HCT116 (cell line): ENCODE measurements around the gene CAPN1. TPM values are rescaled to one million over a fixed set of nuclear protein-coding genes. Genes with fewer than 3 reads are reported as not detected.

Experiments
- ATAC-seq: fragments of 200-7000 bp; cut with Tn5 transposase; 2 replicates; pipeline ENCODE4 v1.9.1; 2020; ENCODE audit warnings: mild to moderate bottlenecking, moderate library complexity
- BruUV-seq: library from RNA; stranded (reverse); fragments of 400-500 nt; replicated peaks from 2 replicates; lab custom pipeline; 2021; lab: Mats Ljungman, UMichigan
- CTCF ChIA-PET: fragments of 300-600 bp; sonication (Branson Sonifier 250); formaldehyde crosslinking; loops from one replicate; lab custom pipeline; 2021; ENCODE audit warnings: antibody characterized with exemption; lab: Charles Lee
- POLR2A ChIA-PET: fragments of 300-600, 350-600 bp; sonication (Branson Sonifier 250); formaldehyde crosslinking; loops from one replicate; lab custom pipeline; 2021; ENCODE audit warnings: antibody characterized with exemption; lab: Charles Lee
- RAD21 ChIA-PET, 2 experiments: fragments of 300-600 bp; sonication (Branson Sonifier 250); formaldehyde crosslinking; loops; one replicate each; lab custom pipeline; 2023; ENCODE audit warnings: low total read pairs in 2 of 2; ENCODE audit not compliant: uncharacterized antibody in 2 of 2, unreplicated experiment in 2 of 2, low non-redundant PET in 1 of 2; lab: Charles Lee
- DNase-seq: peaks from one replicate; pipeline ENCODE4 v3.0.0-alpha.2; 2010; ENCODE audit warnings: low read depth, low spot score
- H2AFZ ChIP-seq: fragments of 200-600 bp; shearing (Covaris generic), sonication (generic); 2 replicates; pipeline ENCODE4 v1.6.1; 2017; ENCODE audit warnings: low read depth, mixed run types, mixed read lengths, antibody characterized with exemption, low read length; ENCODE audit not compliant: poor library complexity, severe bottlenecking
- H3K27ac ChIP-seq: 2 replicates; pipeline ENCODE4 v1.5.1; 2012; ENCODE audit warnings: low read depth, low read length
- H3K27me3 ChIP-seq: fragments of 200-600 bp; sonication (generic); 2 replicates; pipeline ENCODE4 v1.6.1; 2016; ENCODE audit warnings: mixed run types, low read length, mixed read lengths; ENCODE audit not compliant: insufficient read depth
- H3K36me3 ChIP-seq, 2 experiments: fragments of 200-500 bp in 1 of 2; fragments of 200-600 bp in 1 of 2; sonication (Bioruptor generic) in 1 of 2; sonication (generic) in 1 of 2; 2 replicates each; pipeline versions ENCODE4 v1.5.1 to v1.6.1; 2014 to 2016; ENCODE audit warnings: low read length in 2 of 2, inconsistent platforms in 1 of 2, mixed read lengths in 1 of 2, mixed run types in 1 of 2; ENCODE audit not compliant: insufficient read depth in 2 of 2, control insufficient read depth in 1 of 2
- H3K4me1 ChIP-seq, 2 experiments: fragments of 200-600 bp in 1 of 2; sonication (generic) in 1 of 2; 2 replicates each; pipeline versions ENCODE4 v1.5.1 to v1.6.1; 2012 to 2017; ENCODE audit warnings: low read length in 2 of 2, inconsistent platforms in 1 of 2, mild to moderate bottlenecking in 1 of 2, mixed read lengths in 1 of 2, mixed run types in 1 of 2, moderate library complexity in 1 of 2; ENCODE audit not compliant: insufficient read depth in 2 of 2, control insufficient read depth in 1 of 2
- H3K4me2 ChIP-seq: fragments of 200-600 bp; sonication (generic); 2 replicates; pipeline ENCODE4 v1.6.1; 2017; ENCODE audit warnings: mixed run types, low read length, mixed read lengths
- H3K4me3 ChIP-seq, 2 experiments: fragments of 200-600 bp in 1 of 2; sonication (generic) in 1 of 2; replicated peaks in 1 of 2; 2 replicates each; pipeline ENCODE4 v1.5.1; 2011 to 2016; ENCODE audit warnings: low read length in 2 of 2, control low read depth in 1 of 2, low read depth in 1 of 2, mild to moderate bottlenecking in 1 of 2, mixed read lengths in 1 of 2, mixed run types in 1 of 2
- H3K79me2 ChIP-seq: fragments of 200-600 bp; sonication (generic); 2 replicates; pipeline ENCODE4 v1.6.1; 2017; ENCODE audit warnings: mild to moderate bottlenecking, mixed run types, low read length, moderate library complexity, mixed read lengths; ENCODE audit not compliant: insufficient read depth
- H3K9ac ChIP-seq: fragments of 200-600 bp; sonication (generic); 2 replicates; pipeline ENCODE4 v1.6.1; 2016; ENCODE audit warnings: low read length, mixed read lengths
- H3K9me2 ChIP-seq: fragments of 200-600 bp; sonication (generic), shearing (Covaris generic); 2 replicates; pipeline ENCODE4 v1.6.1; 2017; ENCODE audit warnings: mixed run types, mild to moderate bottlenecking, moderate library complexity; ENCODE audit not compliant: insufficient read depth
- H3K9me3 ChIP-seq, 2 experiments: fragments of 200-500 bp in 1 of 2; fragments of 200-600 bp in 1 of 2; sonication (Bioruptor generic) in 1 of 2; sonication (generic) in 1 of 2; 2 replicates each; pipeline ENCODE4 v1.6.1; 2014 to 2017; ENCODE audit warnings: low read length in 2 of 2, mixed read lengths in 2 of 2, inconsistent platforms in 1 of 2, low read depth in 1 of 2, mild to moderate bottlenecking in 1 of 2, mixed run types in 1 of 2, moderate library complexity in 1 of 2; ENCODE audit not compliant: control insufficient read depth in 1 of 2, insufficient read depth in 1 of 2
- H4K20me1 ChIP-seq: fragments of 200-600 bp; sonication (generic), shearing (Covaris generic); 2 replicates; pipeline ENCODE4 v1.6.1; 2017; ENCODE audit warnings: mixed run types, mild to moderate bottlenecking, moderate library complexity; ENCODE audit not compliant: insufficient read depth
- CBX3 ChIP-seq: IDR thresholded peaks from 2 replicates; pipeline ENCODE4 v1.6.1; 2012; ENCODE audit warnings: low read depth
- ELF1 ChIP-seq: IDR thresholded peaks from 2 replicates; pipeline ENCODE4 v1.6.1; 2012; ENCODE audit warnings: low read depth, borderline replicate concordance
- EZH2phosphoT487 ChIP-seq: fragments of 200-600 bp; IDR thresholded peaks from 2 replicates; pipeline ENCODE4 v1.6.1; 2018; ENCODE audit warnings: antibody characterized with exemption, borderline replicate concordance
- POLR2A ChIP-seq: IDR thresholded peaks from 2 replicates; pipeline ENCODE4 v1.7.0; 2011; ENCODE audit warnings: borderline replicate concordance; ENCODE audit not compliant: insufficient read depth, insufficient read length; ENCODE audit errors: extremely low read depth
- POLR2AphosphoS5 ChIP-seq: IDR thresholded peaks from 2 replicates; pipeline ENCODE4 v1.6.1; 2011; ENCODE audit warnings: mild to moderate bottlenecking, low read depth, low read length, moderate library complexity
- SRF ChIP-seq: IDR thresholded peaks from 2 replicates; pipeline ENCODE4 v1.6.1; 2012; ENCODE audit warnings: low read depth
- TCF7L2 ChIP-seq: IDR thresholded peaks from 2 replicates; pipeline ENCODE4 v1.7.0; 2011; ENCODE audit warnings: borderline replicate concordance, inconsistent platforms; ENCODE audit not compliant: insufficient read depth, insufficient read length; ENCODE audit errors: extremely low read depth
- ZFX ChIP-seq: fragments of 450-650 bp; IDR thresholded peaks from 2 replicates; pipeline ENCODE4 v1.6.1; 2017
- ZNF274 ChIP-seq: fragments of 200-500 bp; sonication (Bioruptor generic); IDR thresholded peaks from 2 replicates; pipeline ENCODE4 v1.6.1; 2014; ENCODE audit warnings: mild to moderate bottlenecking, low read depth, low read length, inconsistent platforms
- intact Hi-C: fragments of 100-400 bp; cut with micrococcal nuclease; formaldehyde crosslinking; loops from 2 replicates; pipeline ENCODE4 v1.10.0; 2022
- total RNA-seq: library from RNA; stranded (reverse); gene quantifications from one replicate; pipeline ENCODE4 v1.2.1, GENCODE V29; 2021; ENCODE audit not compliant: unreplicated experiment
- TF ChIP-seq, protein P1 (sequence below): IDR thresholded peaks from 2 replicates; pipeline ENCODE4 v1.6.1; 2011; ENCODE audit warnings: mild to moderate bottlenecking, low read length, moderate library complexity; ENCODE audit not compliant: insufficient replicate concordance; ENCODE audit errors: extremely low read depth
- TF ChIP-seq, protein P2 (sequence below): IDR thresholded peaks from 2 replicates; pipeline ENCODE4 v1.6.1; 2012; ENCODE audit warnings: low read depth
- TF ChIP-seq, protein P3 (sequence below): IDR thresholded peaks from 2 replicates; pipeline ENCODE4 v1.6.1; 2012

The CAPN1 gene
- total RNA-seq, 1 experiment from 2014 or later = 279 TPM

DNA sequence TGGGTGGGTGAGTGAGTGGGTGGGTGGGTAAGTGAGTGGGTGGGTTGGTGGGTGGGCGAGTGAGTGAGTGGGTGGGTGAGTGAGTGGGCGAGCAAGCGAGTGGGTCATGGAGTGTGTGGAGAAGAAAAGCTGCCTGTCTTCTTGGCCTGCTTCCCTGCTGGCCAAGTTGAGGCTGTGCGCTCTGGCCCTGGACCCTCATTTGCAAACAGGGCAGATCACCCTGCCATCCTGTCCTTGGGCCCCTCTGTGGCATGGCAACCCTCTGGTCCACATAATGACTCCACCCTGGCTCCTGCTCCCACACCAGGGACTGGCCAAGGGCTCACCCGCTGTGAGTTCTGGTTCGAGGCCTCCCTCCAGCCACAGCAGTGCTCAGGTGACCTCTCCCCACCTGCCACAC, 35.1 kb downstream of the CAPN1 start:
- DNase-seq (no peak), ATAC-seq (peak; percentile 25; the same call in 1 of the 2 replicates)
- intact Hi-C loops = no loop called here
- ChIA-PET CTCF (no interaction called here), RAD21 (no interaction called here), POLR2A (no interaction called here)
- TF ChIP-seq POLR2A (no peak), ZNF274 (no peak)
- Histone ChIP-seq H3K4me1 (peaks cover 0 to 14% of the 10 kb centered on the region in 2 experiments; a peak in 1 of 4 replicates), H3K4me2 (no peak overlapping the region), H3K27me3 (no peaks in the 10 kb centered on the region), H4K20me1 (no peaks in the 10 kb centered on the region), H3K9me2 (no peaks in the 10 kb centered on the region), H3K4me3 (no peak overlapping the region), H3K36me3 (peaks cover 0 to under 1% of the 10 kb centered on the region in 2 experiments; a peak in 1 of 4 replicates), H3K9me3 (no peaks in the 10 kb centered on the region), H3K27ac (no peak overlapping the region), H2AFZ (no peak overlapping the region), H3K9ac (no peak overlapping the region), H3K79me2 (no peaks in the 10 kb centered on the region)
- no TSS peak for BruUV-seq

DNA sequence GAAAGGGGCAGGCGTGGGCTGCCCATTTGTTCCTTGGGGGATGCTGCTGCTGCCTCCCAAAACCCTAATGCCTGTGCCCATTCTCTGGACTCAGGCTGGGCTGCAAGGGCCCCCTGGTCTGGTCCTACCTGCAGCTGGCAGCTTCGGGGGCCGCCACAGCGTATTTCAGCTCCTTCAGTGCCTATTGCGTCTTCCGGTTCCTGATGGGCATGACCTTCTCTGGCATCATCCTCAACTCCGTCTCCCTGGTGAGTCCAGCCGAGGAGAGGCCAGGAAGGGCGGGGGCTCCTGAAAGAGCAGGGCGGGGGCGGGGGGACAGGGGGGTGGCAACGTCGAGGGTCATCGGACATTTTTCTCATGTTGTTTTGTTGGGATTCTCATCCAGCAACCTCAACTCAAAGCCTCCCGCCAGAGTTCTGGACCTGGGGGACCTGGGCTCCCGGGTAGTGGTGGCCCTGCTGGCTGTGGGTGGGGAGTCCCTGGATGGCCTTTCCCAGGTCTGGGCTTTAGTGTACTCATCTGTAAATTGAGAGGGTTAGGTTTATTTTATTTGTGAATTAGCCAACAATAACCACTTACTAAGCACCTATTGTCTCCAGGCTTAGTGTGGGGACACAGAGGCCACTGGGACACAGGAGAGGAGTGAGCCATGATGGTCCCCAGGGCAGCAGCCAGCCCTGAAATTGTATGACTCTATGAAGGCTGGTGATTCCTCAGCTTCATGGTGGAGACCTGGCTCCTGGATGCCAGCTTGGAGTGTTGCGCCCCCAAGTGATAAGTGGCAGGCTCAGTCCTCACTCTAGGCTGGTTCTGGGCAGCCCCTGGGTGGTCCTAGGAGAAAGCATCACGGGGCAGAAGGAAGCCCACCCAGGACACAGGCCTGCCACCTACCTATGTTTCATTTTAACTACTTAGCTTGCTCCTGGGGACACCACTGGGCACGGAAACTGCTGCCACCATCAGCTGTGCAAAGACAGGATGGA, 36.0 kb downstream of the CAPN1 start:
- H3K27ac ChIP-seq = no peak overlapping the region
- no peaks in the 10 kb centered on the region for H3K9me3 ChIP-seq
- H3K36me3 ChIP-seq = no peaks in the 10 kb centered on the region
- no peaks in the 10 kb centered on the region for H3K27me3 ChIP-seq
- no peaks in the 10 kb centered on the region for H3K79me2 ChIP-seq
- no TSS peak for BruUV-seq
- intact Hi-C loops = no loop called here
- H4K20me1 ChIP-seq = no peaks in the 10 kb centered on the region
- H3K4me2 ChIP-seq = no peak overlapping the region
- no peaks in the 10 kb centered on the region for H3K9me2 ChIP-seq
- ChIA-PET RAD21 (no interaction called here), POLR2A (no interaction called here), CTCF (no interaction called here)
- no peak overlapping the region for H2AFZ ChIP-seq
- DNase-seq (no peak), ATAC-seq (no peak)
- peaks cover 0 to 13% of the 10 kb centered on the region in 2 experiments; a peak in 1 of 4 replicates for H3K4me1 ChIP-seq
- no peak overlapping the region for H3K4me3 ChIP-seq
- H3K9ac ChIP-seq = no peak overlapping the region
- TF ChIP-seq, protein P1, sequence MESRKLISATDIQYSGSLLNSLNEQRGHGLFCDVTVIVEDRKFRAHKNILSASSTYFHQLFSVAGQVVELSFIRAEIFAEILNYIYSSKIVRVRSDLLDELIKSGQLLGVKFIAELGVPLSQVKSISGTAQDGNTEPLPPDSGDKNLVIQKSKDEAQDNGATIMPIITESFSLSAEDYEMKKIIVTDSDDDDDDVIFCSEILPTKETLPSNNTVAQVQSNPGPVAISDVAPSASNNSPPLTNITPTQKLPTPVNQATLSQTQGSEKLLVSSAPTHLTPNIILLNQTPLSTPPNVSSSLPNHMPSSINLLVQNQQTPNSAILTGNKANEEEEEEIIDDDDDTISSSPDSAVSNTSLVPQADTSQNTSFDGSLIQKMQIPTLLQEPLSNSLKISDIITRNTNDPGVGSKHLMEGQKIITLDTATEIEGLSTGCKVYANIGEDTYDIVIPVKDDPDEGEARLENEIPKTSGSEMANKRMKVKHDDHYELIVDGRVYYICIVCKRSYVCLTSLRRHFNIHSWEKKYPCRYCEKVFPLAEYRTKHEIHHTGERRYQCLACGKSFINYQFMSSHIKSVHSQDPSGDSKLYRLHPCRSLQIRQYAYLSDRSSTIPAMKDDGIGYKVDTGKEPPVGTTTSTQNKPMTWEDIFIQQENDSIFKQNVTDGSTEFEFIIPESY = no peak
- TF ChIP-seq EZH2phosphoT487 (no peak), SRF (no peak), CBX3 (no peak), ELF1 (no peak), POLR2A (no peak), TCF7L2 (no peak), POLR2AphosphoS5 (no peak), ZFX (no peak)
- TF ChIP-seq, protein P2, sequence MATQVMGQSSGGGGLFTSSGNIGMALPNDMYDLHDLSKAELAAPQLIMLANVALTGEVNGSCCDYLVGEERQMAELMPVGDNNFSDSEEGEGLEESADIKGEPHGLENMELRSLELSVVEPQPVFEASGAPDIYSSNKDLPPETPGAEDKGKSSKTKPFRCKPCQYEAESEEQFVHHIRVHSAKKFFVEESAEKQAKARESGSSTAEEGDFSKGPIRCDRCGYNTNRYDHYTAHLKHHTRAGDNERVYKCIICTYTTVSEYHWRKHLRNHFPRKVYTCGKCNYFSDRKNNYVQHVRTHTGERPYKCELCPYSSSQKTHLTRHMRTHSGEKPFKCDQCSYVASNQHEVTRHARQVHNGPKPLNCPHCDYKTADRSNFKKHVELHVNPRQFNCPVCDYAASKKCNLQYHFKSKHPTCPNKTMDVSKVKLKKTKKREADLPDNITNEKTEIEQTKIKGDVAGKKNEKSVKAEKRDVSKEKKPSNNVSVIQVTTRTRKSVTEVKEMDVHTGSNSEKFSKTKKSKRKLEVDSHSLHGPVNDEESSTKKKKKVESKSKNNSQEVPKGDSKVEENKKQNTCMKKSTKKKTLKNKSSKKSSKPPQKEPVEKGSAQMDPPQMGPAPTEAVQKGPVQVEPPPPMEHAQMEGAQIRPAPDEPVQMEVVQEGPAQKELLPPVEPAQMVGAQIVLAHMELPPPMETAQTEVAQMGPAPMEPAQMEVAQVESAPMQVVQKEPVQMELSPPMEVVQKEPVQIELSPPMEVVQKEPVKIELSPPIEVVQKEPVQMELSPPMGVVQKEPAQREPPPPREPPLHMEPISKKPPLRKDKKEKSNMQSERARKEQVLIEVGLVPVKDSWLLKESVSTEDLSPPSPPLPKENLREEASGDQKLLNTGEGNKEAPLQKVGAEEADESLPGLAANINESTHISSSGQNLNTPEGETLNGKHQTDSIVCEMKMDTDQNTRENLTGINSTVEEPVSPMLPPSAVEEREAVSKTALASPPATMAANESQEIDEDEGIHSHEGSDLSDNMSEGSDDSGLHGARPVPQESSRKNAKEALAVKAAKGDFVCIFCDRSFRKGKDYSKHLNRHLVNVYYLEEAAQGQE = no peak
- TF ChIP-seq, protein P3, sequence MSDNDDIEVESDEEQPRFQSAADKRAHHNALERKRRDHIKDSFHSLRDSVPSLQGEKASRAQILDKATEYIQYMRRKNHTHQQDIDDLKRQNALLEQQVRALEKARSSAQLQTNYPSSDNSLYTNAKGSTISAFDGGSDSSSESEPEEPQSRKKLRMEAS = no peak
